Measurements from ENCODE around the gene SYNRG. TPM values are rescaled to one million over a fixed set of nuclear protein-coding genes. Genes with fewer than 3 reads are reported as not detected.

Gene SYNRG
- total and polyA plus RNA-seq, 2 donors (not counting 3 experiments of a cell fraction or from before 2014, with no cell fraction given) = 15.3 to 42.2 TPM

DNA sequence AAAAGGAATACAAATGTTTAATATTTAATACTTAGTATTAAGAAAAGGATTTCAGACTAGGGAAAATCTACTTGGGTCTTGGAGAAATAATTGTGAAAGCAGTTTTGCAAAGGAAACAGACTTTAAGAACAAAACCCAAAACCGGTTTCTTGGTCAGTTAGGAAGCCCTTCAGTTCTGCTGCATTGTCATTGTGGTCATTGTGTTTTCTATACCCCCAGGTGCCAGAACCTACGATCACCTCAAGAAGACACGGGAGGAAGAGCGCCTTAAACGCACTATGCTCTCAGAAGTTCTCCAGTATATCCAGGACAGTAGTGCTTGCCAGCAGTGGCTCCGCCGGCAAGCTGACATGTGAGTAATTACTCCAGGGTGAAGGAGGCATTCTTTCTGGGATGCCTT, 139.0 kb downstream of the SYNRG start:
- no peak for DNase-seq (ENCODE audit: low read depth, low spot score)
- Histone ChIP-seq H3K9ac (replicated peaks; ENCODE audit: extremely low read depth, insufficient read depth, low read length) (no peak overlapping the region), H3K27me3 (ENCODE audit: control insufficient read depth in 2 of 2, insufficient read depth in 2 of 2, low read length in 2 of 2) (no peaks in the 10 kb centered on the region), H2AFZ (ENCODE audit: low read depth, low read length) (no peak overlapping the region), H3K4me2 (ENCODE audit: insufficient read depth, low read length) (no peak overlapping the region), H3K79me2 (ENCODE audit: control insufficient read depth, insufficient read depth, low read length) (no peaks in the 10 kb centered on the region), H3K9me3 (replicated peaks; ENCODE audit: control insufficient read depth, insufficient read depth, low read length) (no peaks in the 10 kb centered on the region), H3K36me3 (ENCODE audit: control insufficient read depth in 2 of 2, extremely low read depth in 1 of 2, insufficient read depth in 2 of 2, low read length in 2 of 2) (peaks cover 8 to 13% of the 10 kb centered on the region in 2 experiments), H3K4me1 (ENCODE audit: control insufficient read depth, extremely low read depth, insufficient read depth, low read length) (peaks cover 12% of the 10 kb centered on the region), H3K9me1 (replicated peaks; ENCODE audit: control insufficient read depth, extremely low read depth, insufficient read depth, low read length) (no peaks in the 10 kb centered on the region), H3K4me3 (replicated peaks in 1 of 3; ENCODE audit: insufficient read depth in 1 of 3, low read depth in 1 of 3, low read length in 3 of 3) (no peak overlapping the region), H3K27ac (ENCODE audit: insufficient read depth, low read depth, low read length) (no peak overlapping the region), H4K20me1 (replicated peaks; ENCODE audit: control insufficient read depth, extremely low read depth, insufficient read depth, low read length) (no peaks in the 10 kb centered on the region)
- intact Hi-C loops (cut with micrococcal nuclease) (no loop called here), dilution Hi-C loops (cut with MboI; ENCODE audit: extremely low pct_ligation_motif_present, low sequenced_read_pairs) (no loop called here)
- ChIA-PET CTCF (no interaction called here), POLR2A (no interaction called here)
- BruUV-seq (replicated peaks) = no TSS peak
- TF ChIP-seq JUN (IDR thresholded peaks at IDR 0.05; ENCODE audit: borderline replicate concordance, insufficient read depth, insufficient read length, low read depth) (no peak), MYC (IDR thresholded peaks at IDR 0.05; ENCODE audit: low read depth, low read length) (no peak), POLR2AphosphoS5 (IDR thresholded peaks at IDR 0.05; ENCODE audit: insufficient read depth, low read depth, low read length) (no peak), FOS (IDR thresholded peaks at IDR 0.05; ENCODE audit: borderline replicate concordance, insufficient read depth, low read length) (no peak), POLR2A (IDR thresholded peaks at IDR 0.05; ENCODE audit: low read depth, low read length) (no peak), EZH2 (IDR thresholded peaks at IDR 0.05; ENCODE audit: borderline replicate concordance, low read depth, low read length, severe bottlenecking) (no peak), GATA2 (IDR thresholded peaks at IDR 0.05; ENCODE audit: insufficient read depth, insufficient read length, low read depth, low read length) (no peak)
- TF ChIP-seq, protein P1, sequence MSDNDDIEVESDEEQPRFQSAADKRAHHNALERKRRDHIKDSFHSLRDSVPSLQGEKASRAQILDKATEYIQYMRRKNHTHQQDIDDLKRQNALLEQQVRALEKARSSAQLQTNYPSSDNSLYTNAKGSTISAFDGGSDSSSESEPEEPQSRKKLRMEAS (IDR thresholded peaks at IDR 0.05; ENCODE audit: insufficient read depth, insufficient read length) = no peak
- TF ChIP-seq, protein P2, sequence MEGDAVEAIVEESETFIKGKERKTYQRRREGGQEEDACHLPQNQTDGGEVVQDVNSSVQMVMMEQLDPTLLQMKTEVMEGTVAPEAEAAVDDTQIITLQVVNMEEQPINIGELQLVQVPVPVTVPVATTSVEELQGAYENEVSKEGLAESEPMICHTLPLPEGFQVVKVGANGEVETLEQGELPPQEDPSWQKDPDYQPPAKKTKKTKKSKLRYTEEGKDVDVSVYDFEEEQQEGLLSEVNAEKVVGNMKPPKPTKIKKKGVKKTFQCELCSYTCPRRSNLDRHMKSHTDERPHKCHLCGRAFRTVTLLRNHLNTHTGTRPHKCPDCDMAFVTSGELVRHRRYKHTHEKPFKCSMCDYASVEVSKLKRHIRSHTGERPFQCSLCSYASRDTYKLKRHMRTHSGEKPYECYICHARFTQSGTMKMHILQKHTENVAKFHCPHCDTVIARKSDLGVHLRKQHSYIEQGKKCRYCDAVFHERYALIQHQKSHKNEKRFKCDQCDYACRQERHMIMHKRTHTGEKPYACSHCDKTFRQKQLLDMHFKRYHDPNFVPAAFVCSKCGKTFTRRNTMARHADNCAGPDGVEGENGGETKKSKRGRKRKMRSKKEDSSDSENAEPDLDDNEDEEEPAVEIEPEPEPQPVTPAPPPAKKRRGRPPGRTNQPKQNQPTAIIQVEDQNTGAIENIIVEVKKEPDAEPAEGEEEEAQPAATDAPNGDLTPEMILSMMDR (IDR thresholded peaks at IDR 0.05; ENCODE audit: extremely low read depth in 1 of 2, insufficient read depth in 1 of 2, low read depth in 1 of 2, low read length in 2 of 2) = no peak
- no peak for FAIRE-seq

Measured in endothelial cell of umbilical vein (primary cell).